ENCODE results near the gene WDR64. TPM values are rescaled to one million over a fixed set of nuclear protein-coding genes. Genes with fewer than 3 reads are reported as not detected.
A peak's percentile ranks its signal among the peaks of the same experiment; 100 is the strongest.

WDR64 gene
- total RNA-seq, 1 experiment from 2014 or later: not detected

DNA sequence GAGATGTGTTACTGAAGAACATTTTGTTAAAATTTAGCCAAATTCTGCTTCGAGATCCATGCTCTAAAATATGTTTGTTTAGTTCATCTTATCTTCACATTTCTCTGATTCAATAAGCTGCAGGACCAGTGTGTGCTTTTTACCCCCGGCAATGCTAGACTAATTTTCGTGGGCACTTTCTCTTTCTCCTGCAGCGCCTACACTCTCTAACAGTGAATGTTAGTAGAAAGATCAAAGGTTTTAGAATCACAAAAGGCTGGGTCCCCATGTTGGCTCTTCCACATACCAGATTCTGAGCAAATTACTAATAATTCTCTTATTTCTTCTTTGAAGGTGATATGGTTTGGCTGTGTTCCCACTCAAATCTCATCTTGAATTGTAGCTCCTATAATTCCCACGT lies 20.4 kb upstream of the WDR64 start:
- no peak for DNase-seq (ENCODE audit: low read depth)

DNA sequence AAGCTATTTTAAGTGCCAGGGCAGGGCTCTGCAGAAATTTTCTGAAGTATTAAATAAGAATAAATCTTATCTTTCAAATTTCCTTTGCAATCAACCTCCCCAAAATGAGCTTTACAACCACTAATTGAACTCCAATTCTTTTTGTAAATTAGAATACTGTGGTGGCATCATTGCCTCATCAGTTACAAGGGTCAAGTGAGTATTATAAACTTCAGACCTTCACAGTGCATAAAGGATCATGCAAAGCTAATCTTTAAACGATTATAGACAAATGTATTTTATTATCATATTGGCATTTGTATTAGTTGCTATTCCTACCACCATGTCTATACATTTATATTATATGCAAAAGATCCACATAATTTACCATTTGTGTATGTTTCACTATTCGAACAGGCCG lies 19.1 kb upstream of the WDR64 start:
- no peak for DNase-seq (ENCODE audit: low read depth)

DNA sequence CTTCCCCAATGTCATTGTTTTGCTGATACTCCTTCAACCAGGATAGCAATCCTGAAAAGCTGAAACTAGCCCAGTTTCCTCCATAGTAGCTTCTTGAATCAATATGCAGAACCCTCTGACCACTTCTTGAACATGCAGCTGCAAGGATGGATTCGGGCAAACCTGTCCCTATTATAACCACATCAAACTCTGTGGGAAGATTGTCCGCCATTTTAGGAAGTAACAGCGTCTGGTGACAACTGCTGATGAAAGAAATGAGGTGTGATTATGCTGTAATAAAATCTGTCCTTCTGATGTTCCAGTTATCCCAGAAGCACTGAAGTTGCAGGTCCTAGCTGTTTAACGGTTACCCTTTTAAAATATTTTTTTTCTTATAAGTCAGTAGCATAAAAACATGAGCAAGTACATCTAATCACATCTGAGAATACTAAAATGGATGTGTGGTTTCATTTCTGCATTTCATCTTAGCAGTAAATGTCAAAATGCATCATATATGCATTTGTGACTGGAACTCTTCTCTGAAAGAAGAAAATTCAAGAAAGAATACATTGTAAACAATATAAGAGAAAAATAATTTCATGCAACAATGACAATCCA lies 16.4 kb upstream of the WDR64 start:
- no peak for DNase-seq (ENCODE audit: low read depth)

DNA sequence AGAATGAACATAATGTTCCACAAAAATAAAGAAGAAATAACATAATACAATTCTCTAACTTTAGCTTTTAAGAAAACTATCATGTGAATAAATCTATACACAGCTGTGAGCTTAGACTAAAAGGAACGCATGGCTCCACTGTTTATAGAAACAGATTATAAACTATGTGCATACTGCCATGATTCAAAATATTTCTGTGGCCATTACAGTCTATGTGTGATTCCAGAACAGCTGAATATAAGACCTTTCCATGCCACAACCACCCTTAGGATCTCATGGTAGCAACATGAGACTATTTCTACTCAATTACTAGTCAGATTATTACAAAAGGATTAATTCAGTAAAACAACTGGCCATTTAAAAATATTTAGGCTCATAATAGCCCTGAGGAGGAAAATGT lies 15.8 kb upstream of the WDR64 start:
- DNase-seq (ENCODE audit: low read depth): no peak

DNA sequence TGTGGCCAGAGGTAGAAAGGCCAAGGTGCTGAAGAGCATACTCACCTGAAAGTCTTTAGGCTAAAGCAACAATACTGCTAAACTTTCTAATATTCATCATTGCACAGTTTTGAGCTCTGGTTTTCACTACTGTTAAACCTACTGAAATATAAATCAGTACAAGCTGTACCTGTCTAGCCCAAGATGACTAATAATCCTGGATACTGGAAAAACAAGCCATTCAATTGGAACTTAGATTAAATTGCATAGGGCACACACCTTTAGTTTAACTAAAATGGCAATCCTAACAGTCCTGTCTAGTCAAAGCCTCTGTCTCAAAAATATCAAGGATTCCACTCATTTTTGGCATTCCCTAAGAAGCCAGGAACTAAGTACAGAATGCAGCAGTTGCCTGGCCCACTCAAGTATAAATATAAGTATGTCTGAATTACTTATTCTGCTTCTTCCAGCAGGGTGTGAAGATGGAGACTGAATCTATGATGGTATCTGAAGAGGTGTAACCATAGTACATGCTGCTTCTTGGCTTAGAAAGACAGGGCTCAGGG lies 15.0 kb upstream of the WDR64 start:
- DNase-seq (ENCODE audit: low read depth): peak; percentile 12

DNA sequence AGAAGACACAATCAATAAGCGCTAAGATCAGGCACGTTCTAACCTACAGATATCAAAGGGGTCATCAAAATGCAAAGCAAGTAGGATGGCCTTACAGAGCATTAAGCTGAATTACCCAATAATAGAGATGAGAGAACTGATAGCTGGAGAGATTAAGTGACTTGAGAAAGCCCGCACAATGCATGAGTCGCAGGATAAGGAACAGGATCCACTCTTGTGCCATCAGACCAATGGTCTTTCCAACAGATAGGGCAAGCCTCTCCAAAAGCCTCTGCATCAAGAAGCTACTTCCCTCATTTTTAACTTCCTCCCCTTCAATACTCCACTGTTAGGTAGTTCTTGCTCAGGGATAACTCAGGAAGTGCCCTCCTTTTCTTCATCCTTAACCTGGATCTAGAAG lies 14.5 kb upstream of the WDR64 start:
- peak; percentile 35 for DNase-seq (ENCODE audit: low read depth)

DNA sequence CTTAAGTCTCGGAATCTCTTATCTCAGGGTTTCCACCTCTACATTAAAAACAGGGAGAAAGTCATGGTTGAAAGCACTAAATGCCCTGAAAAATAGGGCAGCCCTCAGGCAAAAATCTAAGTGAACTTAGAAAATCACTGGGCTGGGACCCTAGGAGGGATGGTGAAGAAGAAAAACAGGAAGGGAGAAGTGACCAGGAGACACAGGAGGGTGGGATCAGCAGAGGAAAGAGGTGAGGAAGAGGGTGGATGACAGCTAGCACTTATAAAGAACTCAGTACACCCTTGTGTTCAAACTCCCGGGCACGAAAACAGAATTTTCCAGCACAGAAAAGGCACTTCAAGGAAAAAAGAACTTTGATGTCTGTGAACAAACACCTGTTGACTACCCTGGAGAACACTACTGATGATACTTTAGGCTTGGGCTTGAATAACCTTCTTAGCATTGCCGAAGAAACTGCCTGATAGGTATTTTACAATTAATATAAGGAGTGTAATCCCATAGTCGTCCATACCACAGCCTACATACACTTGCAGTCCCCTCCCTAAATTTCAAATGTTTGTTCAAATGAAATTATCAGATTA lies 13.9 kb upstream of the WDR64 start:
- DNase-seq (ENCODE audit: low read depth): no peak

DNA sequence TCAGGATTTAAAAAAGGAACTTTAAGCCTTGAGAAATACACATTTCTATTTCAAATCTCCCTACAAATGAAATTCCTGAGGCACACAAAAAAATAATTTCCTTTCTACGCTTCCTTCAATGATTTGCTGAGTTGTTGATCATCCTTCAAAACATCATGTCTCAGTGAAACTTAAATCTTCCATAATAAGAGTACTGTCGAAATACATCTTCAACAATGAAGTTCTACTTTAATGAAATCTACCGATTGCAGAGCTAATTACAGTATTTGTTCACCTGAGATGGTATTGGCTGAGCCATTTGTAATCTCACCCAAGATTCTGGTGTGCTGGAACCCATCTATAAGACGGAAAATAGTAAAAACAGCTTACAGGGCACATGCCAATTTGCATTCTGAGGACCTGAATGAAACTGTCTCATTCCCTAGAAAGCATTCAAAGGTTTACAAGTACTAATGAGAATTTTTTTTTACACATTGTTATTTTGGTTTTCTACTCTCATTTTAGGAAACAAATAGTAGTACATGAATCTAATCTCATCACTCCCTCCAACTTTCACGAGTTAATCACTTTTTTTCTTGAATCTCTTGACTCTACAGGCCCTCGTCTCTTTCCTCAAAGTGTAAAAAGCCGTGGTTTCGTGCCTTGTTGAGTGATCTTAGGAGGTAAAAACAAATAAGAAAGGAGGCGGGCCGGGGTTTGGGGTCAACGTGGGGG lies 13.0 kb upstream of the WDR64 start:
- peak; percentile 55 for DNase-seq (ENCODE audit: low read depth)

DNA sequence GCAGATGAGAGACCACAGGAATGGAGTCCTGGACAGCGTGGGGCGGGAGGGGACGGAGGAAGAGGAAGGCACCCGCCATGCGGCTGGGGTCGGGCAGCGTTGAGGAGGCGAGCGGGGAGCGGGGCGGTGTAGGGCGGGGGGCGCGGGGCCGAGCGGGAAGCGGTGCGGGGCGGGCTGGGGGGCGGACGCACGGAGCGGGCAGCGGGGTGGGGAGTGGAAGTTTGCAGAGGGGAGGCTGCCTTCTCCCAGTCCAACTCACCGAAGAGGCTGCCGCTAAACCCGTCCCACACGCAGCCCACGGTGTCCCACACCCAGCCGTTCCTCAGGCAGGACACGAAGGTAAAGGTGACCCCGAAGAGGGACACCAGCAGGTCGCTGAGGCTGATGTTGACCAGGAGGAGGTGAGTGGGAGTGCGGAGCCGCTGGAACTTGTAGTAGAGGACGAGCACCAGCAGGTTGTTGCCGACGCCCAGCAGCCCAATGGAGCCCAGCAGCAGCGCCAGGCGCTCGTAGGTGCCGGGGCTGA lies 12.4 kb upstream of the WDR64 start:
- peak; percentile 56 for DNase-seq (ENCODE audit: low read depth)

DNA sequence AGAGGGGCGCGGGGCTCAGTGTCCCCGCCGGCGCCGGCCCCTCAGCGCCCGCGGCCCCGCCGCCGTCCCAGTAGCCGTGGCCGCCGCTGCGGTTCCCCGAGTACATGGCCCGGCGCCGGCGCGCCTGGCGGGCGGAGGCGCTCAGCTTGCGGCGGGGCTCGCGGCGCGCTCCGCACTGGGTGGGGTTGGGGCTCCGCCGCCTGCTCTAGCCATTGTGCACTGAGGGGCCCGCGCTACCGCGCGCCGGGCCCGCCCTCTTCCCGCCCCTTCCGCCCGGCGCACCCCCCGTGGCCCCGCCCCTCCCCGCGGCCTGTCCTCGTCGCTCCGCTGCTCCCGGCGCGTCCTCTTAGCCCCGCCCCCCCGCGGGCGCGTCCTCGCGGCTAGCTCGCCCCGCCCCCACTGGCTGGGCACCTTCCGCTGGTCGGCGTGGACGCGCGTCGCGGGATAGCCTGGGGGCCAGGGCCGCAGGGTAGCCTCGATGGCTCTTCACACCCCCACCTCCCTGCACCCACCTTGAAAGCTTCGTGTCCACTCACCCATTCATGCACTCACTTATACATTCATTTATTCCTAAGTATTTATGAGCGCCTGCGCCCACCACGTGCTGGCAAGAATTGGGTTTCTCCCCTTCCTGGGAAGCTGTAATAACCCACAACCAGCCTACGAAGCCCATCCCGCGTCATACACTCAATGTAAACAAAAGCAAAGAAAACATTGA lies 11.8 kb upstream of the WDR64 start, which contains the start of the genes CHML and OPN3:
Gene CHML, minus strand, starts transcription at position 221 of the 718 bp plus-strand sequence. CDS start 4,603 bp downstream, outside the sequence.
Gene OPN3, minus strand, starts transcription at position 221 of the 718 bp plus-strand sequence. Its CDS starts 115 bp downstream, at position 106.
- peak; percentile 84 for DNase-seq (ENCODE audit: low read depth)

DNA sequence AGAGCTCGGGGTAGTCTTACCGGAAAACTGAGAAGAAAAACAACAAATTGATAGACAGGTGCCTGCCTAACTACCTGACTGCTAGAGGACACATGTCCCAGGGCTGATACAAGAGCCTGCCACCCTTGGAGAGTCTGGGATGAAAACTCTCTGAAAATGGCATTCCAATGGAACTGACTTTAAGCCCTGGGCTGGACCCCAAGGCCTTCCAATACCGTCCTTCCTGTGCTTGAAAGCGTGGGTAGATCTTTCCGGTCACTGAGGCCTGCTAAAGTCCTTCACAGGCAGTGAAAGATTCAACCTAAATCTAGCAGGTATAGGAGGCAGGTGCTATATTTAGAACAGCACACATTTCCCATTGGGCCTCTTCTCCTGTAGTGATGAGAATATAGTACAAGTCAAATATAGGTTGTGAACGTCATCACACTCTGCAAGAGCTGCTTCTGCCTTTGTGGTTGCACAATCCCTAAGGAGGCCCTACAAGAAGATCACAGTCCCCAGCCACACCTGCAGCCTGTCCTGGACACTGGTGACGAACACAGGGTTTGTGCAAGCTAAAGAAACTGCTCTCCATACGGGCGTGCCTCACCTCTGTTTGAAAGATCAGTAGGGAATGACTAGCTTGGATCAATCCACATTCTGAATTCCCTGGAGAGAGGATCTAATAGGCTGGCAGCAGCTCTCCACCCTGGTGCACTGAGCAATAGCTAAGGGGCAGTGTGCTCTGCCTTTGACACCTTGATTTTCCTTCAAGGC lies 11.0 kb upstream of the WDR64 start:
- peak; percentile 11 for DNase-seq (ENCODE audit: low read depth)

DNA sequence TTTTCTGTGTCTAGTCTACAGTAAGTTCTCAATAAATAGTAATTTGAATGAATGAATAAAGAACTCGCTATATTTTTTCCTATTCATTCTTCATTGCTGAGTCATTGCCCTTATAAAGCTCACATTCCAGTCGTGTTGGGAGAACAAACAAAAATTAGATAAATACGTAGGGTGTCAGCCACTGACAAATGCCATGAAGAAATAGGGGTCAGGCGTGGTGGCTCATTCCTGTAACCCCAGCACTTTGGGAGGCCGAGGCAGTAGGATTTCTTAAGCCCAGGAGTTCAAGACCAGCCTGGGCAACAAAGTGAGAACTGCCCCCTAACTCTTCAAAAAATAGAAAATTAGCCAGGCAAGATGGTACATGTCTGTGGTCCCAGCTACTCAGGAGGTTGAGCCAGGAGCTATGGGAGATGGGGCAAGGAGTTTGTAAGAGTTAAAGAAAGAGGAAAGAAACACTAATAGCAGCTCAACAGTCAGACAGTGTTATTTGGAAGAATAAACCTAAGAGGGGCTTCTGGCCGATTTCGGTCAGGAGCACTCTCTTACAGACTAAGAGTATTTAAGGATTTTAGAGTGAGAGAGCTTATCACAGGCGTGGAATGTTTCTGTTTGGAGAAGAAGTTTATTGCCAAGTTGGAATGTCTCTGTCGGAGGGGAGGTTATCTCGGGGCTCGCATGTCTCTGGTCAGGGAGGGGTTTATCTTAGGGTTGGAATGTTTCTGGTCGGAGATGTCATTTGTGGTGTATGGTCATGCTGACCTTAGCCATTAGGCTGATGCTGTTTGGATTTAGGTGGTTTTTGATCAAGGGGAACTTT lies 10.1 kb upstream of the WDR64 start:
- DNase-seq (ENCODE audit: low read depth): peak; percentile 85

DNA sequence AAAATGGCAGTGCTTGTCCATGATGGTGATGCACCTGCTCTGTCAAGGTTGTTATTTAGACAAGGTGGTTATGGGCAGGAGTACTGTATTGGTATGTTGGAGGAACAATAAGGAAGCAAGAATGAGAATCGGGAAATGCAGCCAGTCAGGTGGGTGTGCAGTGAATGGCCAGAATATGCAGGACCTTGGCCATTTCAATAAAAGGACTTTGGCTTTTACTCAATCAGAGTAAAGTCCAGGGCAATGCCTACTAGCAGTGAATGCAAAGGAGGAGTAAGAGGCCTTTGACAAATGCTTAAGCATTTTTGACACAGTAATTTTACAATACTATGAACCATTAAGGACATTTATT lies 9.5 kb upstream of the WDR64 start:
- no peak for DNase-seq (ENCODE audit: low read depth)

DNA sequence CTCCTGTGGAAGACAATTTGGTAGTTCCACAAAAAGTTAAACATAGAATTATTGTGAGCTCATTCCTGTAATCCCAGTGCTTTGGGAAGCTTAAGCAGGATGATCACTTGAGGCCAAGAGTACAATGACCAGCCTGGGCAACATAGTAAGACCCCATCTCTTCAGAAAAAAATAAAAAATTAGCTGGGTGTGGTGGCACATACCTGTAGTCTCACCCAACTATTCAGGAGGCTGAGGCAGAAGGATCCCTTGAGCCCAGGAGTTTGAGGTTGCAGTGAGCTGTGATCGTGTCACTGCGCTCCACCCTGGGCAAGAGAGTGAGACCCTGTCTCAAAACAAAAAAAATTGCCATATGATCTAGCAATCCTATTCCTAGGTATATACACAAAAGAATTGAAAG lies 7.8 kb upstream of the WDR64 start:
- DNase-seq (ENCODE audit: low read depth): no peak

DNA sequence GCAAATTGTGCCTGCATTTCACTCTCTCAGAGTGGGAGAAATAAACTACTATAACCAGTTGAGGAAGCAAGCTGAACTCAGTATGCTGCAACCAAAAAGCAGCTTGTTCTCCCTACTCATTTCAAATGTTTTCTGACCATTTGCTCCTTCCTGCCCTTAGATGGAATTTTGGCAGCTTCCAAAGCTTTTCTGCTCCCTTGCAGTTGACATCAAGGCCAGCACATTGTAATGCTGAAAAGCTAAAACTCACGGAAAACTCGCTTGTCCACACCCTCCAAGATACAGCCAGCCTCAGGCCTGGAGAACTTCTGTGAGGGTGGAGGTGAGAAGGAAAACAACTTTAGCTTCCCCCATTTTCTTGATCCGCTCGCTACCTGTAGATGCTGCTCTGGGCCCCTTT lies 6.9 kb upstream of the WDR64 start:
- no peak for DNase-seq (ENCODE audit: low read depth)

DNA sequence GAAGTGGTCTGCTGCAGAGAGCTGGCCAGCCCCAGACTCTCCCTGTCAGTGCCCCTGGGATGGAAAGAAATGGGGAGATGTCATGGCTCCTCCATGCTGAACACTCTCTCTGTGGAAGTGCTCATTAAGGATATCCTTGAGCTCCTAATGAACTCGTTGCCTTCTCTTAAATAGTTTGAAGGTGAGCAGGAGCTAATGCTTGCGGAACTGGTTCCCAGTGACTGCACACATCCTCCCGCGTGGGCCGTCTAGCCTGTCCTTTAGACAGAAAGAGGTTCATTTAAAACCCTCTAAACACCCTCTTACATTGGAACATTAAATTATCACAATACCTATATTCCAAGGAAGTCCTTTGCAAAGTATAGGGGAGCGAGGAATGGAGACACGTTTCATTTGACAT lies 5.9 kb upstream of the WDR64 start:
- DNase-seq (ENCODE audit: low read depth): no peak

DNA sequence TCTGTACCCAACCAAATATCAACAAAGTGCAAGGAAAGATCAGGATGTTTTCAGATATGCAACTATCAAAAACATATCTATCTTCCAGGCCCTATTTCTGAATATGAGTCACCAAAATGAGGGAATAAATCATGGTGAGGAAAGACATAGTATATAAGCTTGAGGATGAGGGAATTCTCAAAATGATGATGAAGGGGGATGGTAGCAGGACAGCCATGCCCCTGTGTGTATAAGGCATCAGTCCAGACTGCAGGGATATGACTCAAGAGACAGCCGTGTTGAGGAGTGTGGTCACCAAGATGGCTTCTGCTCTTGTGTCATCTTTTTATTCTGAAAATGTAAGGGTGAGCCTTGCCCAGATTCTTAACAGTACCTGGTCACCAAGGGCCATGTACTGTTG lies 4.4 kb upstream of the WDR64 start:
- DNase-seq (ENCODE audit: low read depth): peak; percentile 64

DNA sequence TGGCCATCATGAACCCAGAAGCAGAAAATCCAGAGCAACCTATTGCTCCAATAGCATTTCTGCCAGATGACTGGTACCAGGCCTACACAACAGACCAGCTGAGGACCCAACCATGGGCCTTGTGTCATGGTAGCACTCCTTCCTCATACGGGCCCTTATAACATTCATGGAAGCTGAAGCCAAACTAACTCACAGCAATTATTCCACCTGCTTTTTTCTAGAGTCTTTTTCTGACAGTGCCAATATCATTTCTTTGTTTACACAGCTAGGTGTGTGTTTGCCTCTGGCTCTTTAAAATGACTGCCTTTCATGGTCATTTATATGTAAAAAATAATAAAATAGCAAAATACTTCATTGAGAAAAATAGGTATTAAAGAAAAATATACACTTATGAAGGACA lies 3.9 kb upstream of the WDR64 start:
- DNase-seq (ENCODE audit: low read depth): no peak

DNA sequence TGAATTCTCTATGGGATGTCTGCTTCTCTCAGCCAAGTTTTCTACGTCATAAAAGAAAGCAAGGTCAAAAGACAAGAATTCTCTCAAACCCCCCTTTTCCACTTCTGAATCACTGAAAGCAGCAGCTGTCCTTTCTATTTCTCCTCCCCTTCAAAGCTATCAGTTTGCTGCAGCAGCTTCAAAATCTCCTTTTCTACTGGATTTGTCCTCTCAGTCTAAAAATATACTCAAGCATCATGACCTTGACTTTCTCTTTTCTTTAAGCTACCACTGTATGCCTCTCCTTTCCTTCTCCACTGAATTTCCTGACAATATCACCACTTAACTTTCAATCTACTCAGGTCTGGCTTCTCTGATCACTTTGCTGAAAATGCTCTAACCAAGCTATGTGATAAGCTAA lies 1.9 kb downstream of the WDR64 start:
- no peak for DNase-seq (ENCODE audit: low read depth)

DNA sequence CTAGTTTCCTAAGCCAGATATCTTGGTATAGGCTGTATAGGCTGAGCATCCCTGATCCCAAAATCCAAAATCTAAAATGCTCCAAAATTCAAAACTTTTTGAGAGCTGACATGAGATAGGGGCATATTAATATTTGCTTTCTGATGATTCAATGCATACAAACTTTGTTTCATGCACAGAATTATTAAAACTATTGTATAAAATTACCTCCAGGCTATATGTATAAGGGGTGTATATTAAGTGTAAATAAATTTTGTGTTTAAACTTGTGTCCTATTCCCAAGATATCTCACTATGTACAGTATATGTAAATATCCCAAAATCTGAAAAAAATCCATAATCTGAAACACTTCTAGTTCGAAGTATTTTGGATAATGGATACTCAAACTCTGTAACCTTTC lies 2.6 kb downstream of the WDR64 start:
- DNase-seq (ENCODE audit: low read depth): no peak

Data from M059J (cell line).